HL-60/S4 treated with retinoic acid at 250 ng/mL for 4 days and 3 days (cell line): ENCODE measurements around the gene MTCL1.

ENCODE experiments used
- in situ Hi-C: fragments of 300-500 bp; cut with MboI; formaldehyde crosslinking; loops from 2 replicates; pipeline ENCODE4 v1.7.0; 2022; ENCODE audit warnings: low sequenced_read_pairs

The MTCL1 gene

DNA sequence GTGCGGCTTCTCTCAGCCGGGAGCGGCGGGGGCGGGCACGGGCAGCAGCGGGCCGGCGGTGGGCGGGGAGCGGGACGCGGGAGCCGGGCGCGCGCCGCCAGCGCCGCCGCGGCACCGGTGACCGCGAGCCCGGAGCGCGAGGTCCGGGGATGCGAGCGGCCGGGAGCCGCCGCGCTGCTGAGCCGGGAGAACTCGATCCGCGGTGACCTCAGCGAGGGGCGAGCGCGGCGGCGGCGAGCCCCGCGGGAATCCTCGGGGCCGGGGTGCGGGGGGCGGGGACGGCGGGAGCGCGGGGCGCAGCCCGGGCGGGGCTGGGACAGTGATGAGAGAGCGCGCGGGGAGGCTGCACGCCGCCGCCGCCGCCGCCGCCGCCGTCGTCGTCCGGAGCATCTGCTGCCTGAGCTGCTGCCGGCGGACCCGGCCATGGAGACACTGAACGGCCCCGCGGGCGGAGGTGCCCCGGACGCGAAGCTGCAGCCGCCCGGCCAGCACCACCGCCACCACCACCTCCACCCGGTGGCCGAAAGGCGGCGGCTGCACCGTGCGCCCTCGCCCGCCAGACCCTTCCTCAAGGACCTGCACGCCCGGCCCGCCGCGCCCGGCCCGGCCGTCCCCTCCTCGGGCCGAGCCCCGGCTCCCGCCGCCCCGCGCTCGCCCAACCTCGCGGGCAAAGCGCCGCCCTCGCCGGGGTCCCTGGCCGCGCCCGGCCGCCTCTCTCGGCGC, at the start of gene MTCL1:
Gene MTCL1 (plus strand): TSS at position 319 of the 723 bp plus-strand sequence. CDS start 105 bp downstream, at position 424.
- in situ Hi-C loops, result no loop called here

- in situ Hi-C loops, result no loop called here
Observed at GRCh38 chr18:8656232-8656631, 49.1 kb upstream of the MTCL1 start.

DNA sequence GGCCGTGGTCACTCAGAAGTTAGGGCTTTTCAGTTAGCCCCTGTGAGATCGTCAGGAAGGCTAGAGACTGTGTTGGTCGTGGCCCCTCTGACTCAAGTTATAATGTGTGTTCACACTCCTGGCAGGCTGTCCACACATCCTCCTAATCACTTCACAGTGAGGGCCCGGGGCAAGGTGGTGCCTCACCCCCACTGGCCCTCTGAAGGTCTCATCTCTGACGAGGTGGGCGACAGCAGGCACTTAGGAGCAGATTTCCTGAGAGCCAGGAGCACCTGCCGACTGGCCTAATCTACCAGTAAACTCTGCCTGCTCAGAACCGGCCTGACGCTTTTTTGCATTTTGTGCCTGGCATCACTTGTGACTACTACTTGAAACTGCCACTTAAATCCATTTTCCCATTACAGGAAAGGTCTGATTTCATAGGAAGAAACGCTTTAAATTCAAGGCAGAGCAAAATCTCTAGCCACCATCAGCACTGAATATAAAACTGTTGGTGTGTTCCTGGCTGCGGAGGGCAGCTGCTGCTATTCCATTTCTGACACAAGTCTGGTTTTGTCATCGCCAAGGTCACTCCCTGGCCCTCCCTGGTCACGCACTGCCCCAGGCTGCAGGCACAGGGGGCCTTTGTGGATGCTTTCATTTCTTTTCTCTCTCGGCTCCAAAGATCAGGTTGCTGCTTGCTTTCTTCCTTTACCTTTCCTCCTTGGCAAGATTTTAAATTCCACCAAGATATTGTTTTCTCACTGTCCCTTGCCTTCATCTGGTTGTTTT, 48.1 kb upstream of the MTCL1 start:
- in situ Hi-C loops, result no loop called here

DNA sequence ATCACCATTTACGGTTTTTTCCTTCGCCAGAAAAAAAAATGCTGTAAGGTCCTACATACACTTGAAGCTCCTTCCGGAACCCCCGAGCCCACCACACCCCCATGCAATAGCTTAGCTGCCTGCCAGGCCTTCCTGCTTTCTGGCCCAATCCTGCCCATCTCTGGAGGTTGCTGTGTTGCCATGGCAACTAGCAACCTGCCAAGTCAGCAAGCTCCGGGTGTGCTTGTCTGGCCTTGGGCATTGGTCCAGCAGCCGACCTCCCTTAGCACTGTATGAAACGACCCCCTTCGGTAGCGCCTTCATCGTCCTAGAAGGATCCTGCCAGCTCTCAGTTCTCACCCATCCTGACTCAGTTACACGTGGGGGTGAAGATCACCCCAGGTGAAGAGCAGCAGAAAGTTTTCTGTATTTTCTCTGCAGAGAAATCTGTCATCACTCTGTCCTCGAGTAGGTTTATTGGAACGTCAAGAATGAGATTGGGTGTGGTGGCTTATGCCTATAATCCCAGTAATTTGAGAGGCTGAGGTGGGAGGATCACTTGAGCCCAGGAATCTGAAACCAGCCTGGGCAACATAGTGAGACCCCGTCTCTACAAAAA, 47.4 kb upstream of the MTCL1 start:
- in situ Hi-C loops, result no loop called here

DNA sequence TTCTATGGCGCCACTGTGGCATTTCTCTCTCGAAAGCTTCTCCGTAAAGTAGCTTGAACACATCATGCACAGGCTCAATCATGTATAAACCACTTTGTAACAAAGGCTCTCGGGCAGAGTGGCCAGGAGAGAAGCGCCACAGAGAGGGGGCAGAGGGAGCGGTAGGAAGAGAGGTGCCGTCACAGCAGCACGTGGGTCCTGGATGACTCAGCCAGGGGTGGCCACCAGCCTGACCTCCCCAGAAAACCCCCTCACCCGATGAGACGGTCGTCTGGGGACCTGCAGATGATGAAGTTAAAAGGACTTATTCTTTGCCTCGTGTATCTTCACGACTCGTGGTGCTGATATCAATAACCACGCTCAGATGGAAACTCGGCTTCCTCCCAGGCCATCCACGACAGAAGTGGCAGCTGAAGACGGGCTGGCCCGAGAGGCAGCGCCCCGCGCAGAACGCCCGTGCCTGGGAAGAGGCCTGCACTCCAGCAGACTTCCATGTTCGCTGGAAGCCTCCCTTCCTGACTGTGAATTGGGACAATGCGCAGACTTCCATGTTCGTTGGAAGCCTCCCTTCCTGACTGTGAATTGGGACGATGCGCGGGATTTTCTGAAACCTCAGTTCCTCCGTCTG, 46.4 kb upstream of the MTCL1 start:
- in situ Hi-C loops, result no loop called here

DNA sequence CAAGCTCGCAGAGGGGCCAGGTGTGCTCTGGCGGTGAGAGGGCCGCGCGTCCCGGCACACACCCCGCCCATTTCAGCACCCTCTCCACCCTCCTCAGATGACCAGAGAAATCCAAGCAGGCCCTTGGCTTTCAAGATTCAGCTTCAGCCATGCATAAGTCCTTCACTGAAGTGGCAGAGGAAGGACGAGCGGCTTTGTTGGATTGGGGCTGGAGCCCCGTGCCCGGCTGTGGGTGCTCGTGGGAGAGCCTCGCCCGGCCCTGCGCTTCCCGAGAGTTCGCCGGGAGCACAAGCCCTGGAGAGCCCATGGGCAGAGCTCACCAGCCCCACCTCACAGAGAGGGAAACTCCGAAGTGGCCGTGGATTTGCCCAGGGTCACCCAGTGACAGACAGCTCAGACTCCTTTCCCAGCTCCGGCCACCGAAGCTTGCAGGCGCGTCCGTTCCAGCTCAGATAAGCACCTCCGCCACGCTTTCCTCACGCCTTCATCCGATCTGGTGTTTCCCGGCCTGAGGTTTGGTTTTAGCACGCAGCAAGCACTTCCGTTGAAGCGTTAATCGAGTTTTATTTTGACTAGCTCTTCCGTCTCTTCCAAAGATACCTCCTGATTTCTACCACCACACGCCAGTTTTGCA, 45.6 kb upstream of the MTCL1 start:
- in situ Hi-C loops, result no loop called here

- in situ Hi-C loops, result no loop called here
Observed at GRCh38 chr18:8660316-8660715, 45.0 kb upstream of the MTCL1 start.

- in situ Hi-C loops, result no loop called here
Observed at GRCh38 chr18:8661754-8662559, 43.4 kb upstream of the MTCL1 start.

GRCh38 chr18:8662560-8663255, 42.6 kb upstream of the MTCL1 start:
- in situ Hi-C loops, result no loop called here

- in situ Hi-C loops, result no loop called here
Observed at GRCh38 chr18:8667846-8668245, 37.5 kb upstream of the MTCL1 start.

GRCh38 chr18:8668381-8668780, 37.0 kb upstream of the MTCL1 start:
- in situ Hi-C loops, result no loop called here

- in situ Hi-C loops, result no loop called here
Observed at GRCh38 chr18:8669571-8669970, 35.8 kb upstream of the MTCL1 start.

GRCh38 chr18:8673256-8674209, 31.8 kb upstream of the MTCL1 start:
- in situ Hi-C loops, result no loop called here

- in situ Hi-C loops, result no loop called here
Observed at GRCh38 chr18:8675057-8675456, 30.3 kb upstream of the MTCL1 start.

- in situ Hi-C loops, result no loop called here
Observed at GRCh38 chr18:8681196-8681595, 24.2 kb upstream of the MTCL1 start.

DNA sequence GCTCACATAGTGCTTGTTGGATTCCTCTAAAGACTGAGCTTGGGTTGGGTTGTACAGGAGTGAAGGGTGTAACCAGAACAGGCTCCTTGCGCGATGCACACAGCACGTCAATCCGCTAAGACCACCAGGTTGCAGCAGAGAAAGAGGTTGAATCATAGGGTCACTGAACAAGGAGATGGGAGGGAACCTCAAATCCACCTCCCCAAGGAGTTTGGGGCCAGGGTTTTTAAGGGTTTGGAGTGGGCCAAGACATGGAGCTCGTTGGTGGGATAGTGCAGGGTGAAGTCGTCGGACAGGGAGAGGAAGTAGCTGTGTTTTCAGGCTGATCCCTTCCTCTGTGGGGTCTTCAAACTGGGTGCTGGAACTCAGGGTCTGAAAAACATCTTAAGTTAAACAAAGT, 20.8 kb upstream of the MTCL1 start:
- in situ Hi-C loops, result no loop called here

DNA sequence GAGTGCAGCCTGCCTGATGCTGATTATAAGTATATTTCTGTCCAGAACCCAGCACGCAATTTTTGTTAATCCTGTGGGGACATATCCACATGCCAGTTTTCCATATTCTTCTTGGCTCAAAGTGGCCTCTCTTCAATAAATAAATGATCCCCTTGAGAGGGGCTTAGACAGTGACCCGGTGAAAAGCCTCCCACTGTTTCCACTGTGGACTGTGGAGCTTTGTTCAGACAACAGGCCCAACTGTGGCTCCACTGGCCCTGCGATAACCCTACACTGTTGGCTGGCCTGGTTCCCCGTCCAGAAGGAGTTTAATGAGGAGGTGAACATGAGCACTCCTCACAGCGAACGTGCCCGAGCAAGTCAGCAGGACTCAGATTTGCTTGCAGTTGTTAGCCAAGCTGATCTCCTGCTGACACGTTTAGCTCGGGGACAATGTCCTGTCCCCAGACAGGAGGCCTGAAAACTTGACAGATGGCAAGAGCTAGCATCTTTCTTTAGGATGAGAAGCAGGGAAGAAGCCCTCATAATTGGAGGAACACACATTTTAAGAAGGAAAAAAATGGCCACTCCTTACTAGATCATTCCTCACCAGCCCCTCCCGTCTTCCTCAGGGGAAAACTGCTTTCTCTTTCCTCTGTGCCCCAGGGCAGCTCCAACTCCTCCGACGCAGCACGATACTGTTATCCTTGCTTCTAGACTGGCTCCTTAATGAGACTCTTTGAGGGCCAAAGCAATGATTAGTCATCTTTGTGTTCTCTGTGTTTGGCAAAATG, 20.0 kb upstream of the MTCL1 start:
- in situ Hi-C loops, result no loop called here

- in situ Hi-C loops, result no loop called here
Observed at GRCh38 chr18:8685914-8686216, 19.5 kb upstream of the MTCL1 start.
